Prostate gland (tissue), 2 donors: ENCODE results near the gene WWOX. TPM values are rescaled to one million over a fixed set of nuclear protein-coding genes. Genes with fewer than 3 reads are reported as not detected.

Experiments used
- DNase-seq: peaks from one replicate; pipeline ENCODE4 v3.0.0-alpha.2; 2019; ENCODE audit warnings: low spot score
- H3K27ac ChIP-seq, 2 donors: fragments of 200-600 bp; sonication (generic); 2 replicates each; pipeline ENCODE4 v1.5.1; 2017 to 2019
- H3K27me3 ChIP-seq: fragments of 200-600 bp; sonication (generic); replicated peaks from 2 replicates; pipeline ENCODE4 v1.5.1; 2019; ENCODE audit not compliant: insufficient read depth
- H3K36me3 ChIP-seq, 2 donors: fragments of 200-600 bp; sonication (generic); 1 replicate in 1 of 2; 2 replicates in 1 of 2; pipeline versions ENCODE4 v1.5.1 to v1.8.1; 2017 to 2019
- H3K4me1 ChIP-seq: fragments of 200-600 bp; sonication (generic); replicated peaks from 2 replicates; pipeline ENCODE4 v1.5.1; 2019
- H3K4me3 ChIP-seq, 2 donors: fragments of 200-600 bp; sonication (generic); 2 replicates each; pipeline ENCODE4 v1.5.1; 2017 to 2019
- H3K9me3 ChIP-seq: fragments of 200-600 bp; sonication (generic); 2 replicates; pipeline ENCODE4 v1.5.1; 2017
- POLR2A ChIP-seq: fragments of 450-650 bp; IDR thresholded peaks from one replicate; pipeline ENCODE4 v1.6.1; 2016; ENCODE audit warnings: antibody characterized with exemption, mild to moderate bottlenecking
- POLR2AphosphoS5 ChIP-seq: sonication (generic); formaldehyde crosslinking; IDR thresholded peaks from one replicate; pipeline ENCODE4 v1.6.1; 2017; ENCODE audit warnings: antibody characterized with exemption
- WGBS: methylation state at CpG from one replicate; pipeline ENCODE4 v1.1.5; 2018; 5-methylcytosine and 5-hydroxymethylcytosine counted together
- intact Hi-C: fragments of 100-400 bp; cut with DNase I; formaldehyde crosslinking; loops from one replicate; pipeline ENCODE4 v1.14.2; 2022
- total RNA-seq, 2 donors: library from RNA; depleted of rRNA; stranded (reverse); fragments of >200 nt; gene quantifications; one replicate each; pipeline ENCODE4 v1.1.0, GENCODE V29; 2016
- TF ChIP-seq, protein P1 (sequence below), 4 experiments: fragments of 200-600 bp in 2 of 4; fragments of 450-650 bp in 2 of 4; sonication (generic) in 2 of 4; IDR thresholded peaks; 1 replicate in 3 of 4; 2 replicates in 1 of 4; pipeline ENCODE4 v1.5.1; 2016 to 2019; ENCODE audit warnings: antibody characterized with exemption in 4 of 4, mild to moderate bottlenecking in 2 of 4, moderate library complexity in 2 of 4

The WWOX gene
- total RNA-seq, 2 donors from 2014 or later: 93.2 to 99.4 TPM

DNA sequence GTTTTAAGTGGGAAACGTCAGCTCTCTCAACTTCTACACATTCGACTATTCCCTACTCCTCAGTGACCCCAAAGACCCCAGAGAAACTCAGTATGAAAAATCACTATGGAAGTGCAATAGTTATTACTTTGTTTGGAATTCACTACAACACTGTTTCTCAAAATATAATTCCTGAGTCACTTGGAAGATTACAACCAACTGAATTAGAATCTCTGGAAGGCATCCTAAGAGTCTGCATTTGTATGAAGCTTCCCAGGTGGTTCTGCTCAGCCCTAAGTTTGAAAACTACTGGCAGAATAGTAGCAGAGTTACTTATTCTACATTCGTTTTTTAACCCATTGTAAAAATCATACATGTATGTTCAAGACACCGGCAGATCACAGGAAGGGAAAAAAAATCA, 975.5 kb downstream of the WWOX start:
- H3K4me3 ChIP-seq: no peak overlapping the region
- no peak for TF ChIP-seq POLR2AphosphoS5
- no peak for TF ChIP-seq POLR2A
- TF ChIP-seq, protein P1, sequence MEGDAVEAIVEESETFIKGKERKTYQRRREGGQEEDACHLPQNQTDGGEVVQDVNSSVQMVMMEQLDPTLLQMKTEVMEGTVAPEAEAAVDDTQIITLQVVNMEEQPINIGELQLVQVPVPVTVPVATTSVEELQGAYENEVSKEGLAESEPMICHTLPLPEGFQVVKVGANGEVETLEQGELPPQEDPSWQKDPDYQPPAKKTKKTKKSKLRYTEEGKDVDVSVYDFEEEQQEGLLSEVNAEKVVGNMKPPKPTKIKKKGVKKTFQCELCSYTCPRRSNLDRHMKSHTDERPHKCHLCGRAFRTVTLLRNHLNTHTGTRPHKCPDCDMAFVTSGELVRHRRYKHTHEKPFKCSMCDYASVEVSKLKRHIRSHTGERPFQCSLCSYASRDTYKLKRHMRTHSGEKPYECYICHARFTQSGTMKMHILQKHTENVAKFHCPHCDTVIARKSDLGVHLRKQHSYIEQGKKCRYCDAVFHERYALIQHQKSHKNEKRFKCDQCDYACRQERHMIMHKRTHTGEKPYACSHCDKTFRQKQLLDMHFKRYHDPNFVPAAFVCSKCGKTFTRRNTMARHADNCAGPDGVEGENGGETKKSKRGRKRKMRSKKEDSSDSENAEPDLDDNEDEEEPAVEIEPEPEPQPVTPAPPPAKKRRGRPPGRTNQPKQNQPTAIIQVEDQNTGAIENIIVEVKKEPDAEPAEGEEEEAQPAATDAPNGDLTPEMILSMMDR (IDR thresholded peaks at IDR 0.05): no peak
- H3K36me3 ChIP-seq: no peaks in the 10 kb centered on the region
- 58% methylated on average over 4 of the region's 4 CpGs for WGBS
- H3K4me1 ChIP-seq: no peaks in the 10 kb centered on the region
- intact Hi-C loops: loop anchor here (5.0 to 10.0 kb wide), 2 partner anchors 150 to 527 kb away; partner anchors contain the start of gene MAF
- H3K27me3 ChIP-seq: no peaks in the 10 kb centered on the region
- DNase-seq: no peak
- H3K9me3 ChIP-seq: no peaks in the 10 kb centered on the region
- H3K27ac ChIP-seq: no peak overlapping the region

DNA sequence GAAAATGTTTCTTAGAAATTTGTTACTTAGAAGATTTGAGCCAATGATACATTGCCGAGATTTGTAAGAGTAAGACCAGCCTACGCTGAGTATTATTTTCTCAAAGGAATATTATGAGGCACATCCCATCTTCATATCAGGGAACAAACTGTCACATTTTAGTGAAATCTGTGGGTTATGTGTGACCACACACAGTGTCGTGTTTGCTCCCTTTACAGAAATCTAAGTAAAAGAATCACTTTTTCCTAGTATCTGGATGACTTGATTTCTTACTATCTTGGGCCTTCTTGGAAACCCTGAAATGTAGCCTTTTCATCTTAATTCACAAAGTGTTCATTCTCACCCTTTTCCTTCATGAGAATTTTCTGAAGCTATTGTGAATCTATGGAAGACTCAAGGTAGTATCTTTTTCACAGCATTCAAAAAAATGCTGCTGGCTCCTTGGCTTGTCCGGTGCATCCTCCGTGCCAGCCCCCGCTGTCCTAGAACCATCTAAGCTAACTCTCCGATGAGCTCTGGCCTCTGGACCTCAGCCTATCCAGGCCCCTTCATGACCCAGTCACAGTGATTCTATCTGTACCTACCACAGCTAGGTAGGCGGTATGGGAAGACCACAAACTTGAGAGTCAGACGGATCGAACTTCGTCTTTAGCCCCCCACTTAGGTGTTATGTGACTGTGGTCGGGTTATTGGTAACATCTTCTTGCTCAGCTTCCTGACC, 976.8 kb downstream of the WWOX start:
- Histone ChIP-seq H3K9me3 (no peaks in the 10 kb centered on the region), H3K4me3 (no peak overlapping the region), H3K36me3 (no peaks in the 10 kb centered on the region), H3K27ac (no peak overlapping the region), H3K27me3 (no peaks in the 10 kb centered on the region), H3K4me1 (no peaks in the 10 kb centered on the region)
- no peak for DNase-seq
- 87% methylated on average over 12 of the region's 12 CpGs for WGBS
- intact Hi-C loops: loop anchor here (10.0 kb wide), 1 partner anchor 149 kb away; no protein-coding TSS in a partner anchor
- TF ChIP-seq POLR2A (no peak), POLR2AphosphoS5 (no peak)
- TF ChIP-seq, protein P1 (IDR thresholded peaks at IDR 0.05): no peak

DNA sequence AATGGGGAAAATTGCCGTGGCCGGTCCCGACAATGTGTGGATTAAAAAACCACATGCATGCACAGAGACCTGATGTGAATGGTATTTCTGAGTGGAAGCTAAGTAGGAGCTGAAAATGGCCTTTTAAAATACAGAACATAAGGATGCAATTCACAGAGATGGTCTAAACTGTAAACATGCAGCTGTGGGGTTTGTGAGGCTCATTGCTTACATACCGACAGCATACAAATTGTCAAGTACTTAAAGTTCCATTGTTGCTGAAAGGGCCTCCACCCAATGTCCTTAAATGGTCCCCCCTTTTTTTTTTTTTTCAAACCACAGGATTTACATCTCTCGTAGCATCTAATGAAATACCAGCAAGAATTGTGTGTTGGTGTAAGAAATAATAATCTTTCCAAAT, 977.9 kb downstream of the WWOX start:
- Histone ChIP-seq H3K4me1 (no peaks in the 10 kb centered on the region), H3K4me3 (no peak overlapping the region), H3K36me3 (no peaks in the 10 kb centered on the region), H3K9me3 (no peaks in the 10 kb centered on the region), H3K27me3 (no peaks in the 10 kb centered on the region), H3K27ac (no peak overlapping the region)
- intact Hi-C loops: loop anchor here (10.0 kb wide), 1 partner anchor 147 kb away; no protein-coding TSS in a partner anchor
- 94% methylated on average over 5 of the region's 5 CpGs for WGBS
- no peak for TF ChIP-seq POLR2A
- no peak for TF ChIP-seq POLR2AphosphoS5
- TF ChIP-seq, protein P1 (IDR thresholded peaks at IDR 0.05): no peak
- DNase-seq: no peak

DNA sequence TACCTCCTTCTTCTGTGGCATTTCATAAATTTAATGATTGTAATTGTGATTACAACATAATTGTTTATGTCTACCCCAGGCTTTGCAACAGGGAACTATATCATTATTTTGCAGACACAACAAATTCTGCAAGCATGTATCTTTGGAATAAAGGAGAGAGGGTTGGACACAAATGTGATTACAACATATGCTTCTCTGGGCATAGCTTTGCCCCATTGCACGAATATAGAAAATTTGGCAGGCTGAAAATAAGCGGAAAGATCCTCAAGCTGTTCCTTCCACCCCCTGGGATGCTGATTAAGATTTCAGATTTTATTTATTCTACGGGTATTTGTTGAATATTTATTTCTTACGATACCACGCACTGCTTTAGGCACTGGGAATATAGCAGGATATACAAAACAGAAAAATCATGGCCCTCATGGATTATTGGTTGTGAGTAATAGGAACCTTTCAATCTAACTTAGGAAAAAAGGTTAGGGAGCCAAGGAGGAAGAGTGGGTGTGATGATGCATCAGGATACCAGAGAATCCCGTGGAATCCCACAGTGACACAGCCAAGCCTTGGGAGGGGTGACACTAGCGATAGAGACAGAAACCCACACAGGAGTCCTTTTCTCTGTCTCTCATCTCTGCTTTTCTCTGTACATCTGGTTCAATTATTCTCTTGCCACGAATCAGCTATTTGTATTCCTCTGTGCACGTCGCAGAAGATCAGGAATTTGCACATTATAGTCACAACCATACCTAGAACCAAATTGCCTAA, 980.4 kb downstream of the WWOX start:
- no peaks in the 10 kb centered on the region for H3K9me3 ChIP-seq
- no peak for DNase-seq
- no peak overlapping the region for H3K27ac ChIP-seq
- no peak overlapping the region for H3K4me3 ChIP-seq
- no peaks in the 10 kb centered on the region for H3K36me3 ChIP-seq
- no peaks in the 10 kb centered on the region for H3K4me1 ChIP-seq
- TF ChIP-seq POLR2AphosphoS5 (no peak), POLR2A (no peak)
- TF ChIP-seq, protein P1 (IDR thresholded peaks at IDR 0.05): no peak
- intact Hi-C loops: loop anchor here (10.0 kb wide), 1 partner anchor 145 kb away; no protein-coding TSS in a partner anchor
- 94% methylated on average over 10 of the region's 10 CpGs for WGBS
- H3K27me3 ChIP-seq: no peaks in the 10 kb centered on the region
